NCI-H226 (cell line): ENCODE data around the gene C20orf96.
"Not testable (repeated sequence)": the region's sequence is repeated elsewhere in the genome, so short reads cannot be mapped to it uniquely, and the experiment has no call there.

Experiments
- DNase-seq: peaks from one replicate; pipeline ENCODE4 v3.0.0-alpha.2; 2015

The C20orf96 gene

DNA sequence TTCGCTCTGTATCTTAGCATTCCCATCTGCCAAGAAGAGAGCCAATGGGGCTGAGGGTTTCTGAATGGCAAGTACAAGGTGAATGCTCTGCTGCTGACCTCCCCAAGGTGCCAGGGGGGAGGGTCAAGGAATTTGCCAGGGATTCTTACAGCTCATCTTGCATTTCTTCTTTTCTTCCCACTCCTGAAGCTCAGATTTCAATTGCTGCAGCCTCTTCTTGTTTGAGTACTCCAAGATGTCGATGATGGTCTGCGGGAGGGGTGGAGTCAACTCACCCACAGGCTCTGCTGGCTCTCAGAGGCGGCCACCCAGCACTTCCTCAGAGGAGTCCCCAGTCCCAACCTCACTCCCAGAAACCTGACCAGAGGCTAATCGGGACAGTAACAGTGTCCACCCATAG, 12.4 kb downstream of the C20orf96 start:
- DNase-seq = no peak

DNA sequence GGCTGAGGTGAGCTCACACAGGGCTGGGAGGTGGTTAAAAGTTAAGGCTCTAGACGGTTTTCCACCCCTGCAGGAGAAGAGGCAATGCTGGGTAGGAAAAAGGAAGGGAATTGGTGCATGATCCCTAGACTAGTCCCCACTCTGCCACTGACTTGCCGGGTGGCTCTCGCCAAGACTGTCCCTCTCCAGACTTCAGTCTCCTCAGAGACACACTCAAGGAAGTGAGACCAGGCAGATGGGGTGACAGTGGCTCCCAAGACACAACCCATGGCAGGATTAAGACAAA, 13.1 kb downstream of the C20orf96 start:
- DNase-seq = no peak

DNA sequence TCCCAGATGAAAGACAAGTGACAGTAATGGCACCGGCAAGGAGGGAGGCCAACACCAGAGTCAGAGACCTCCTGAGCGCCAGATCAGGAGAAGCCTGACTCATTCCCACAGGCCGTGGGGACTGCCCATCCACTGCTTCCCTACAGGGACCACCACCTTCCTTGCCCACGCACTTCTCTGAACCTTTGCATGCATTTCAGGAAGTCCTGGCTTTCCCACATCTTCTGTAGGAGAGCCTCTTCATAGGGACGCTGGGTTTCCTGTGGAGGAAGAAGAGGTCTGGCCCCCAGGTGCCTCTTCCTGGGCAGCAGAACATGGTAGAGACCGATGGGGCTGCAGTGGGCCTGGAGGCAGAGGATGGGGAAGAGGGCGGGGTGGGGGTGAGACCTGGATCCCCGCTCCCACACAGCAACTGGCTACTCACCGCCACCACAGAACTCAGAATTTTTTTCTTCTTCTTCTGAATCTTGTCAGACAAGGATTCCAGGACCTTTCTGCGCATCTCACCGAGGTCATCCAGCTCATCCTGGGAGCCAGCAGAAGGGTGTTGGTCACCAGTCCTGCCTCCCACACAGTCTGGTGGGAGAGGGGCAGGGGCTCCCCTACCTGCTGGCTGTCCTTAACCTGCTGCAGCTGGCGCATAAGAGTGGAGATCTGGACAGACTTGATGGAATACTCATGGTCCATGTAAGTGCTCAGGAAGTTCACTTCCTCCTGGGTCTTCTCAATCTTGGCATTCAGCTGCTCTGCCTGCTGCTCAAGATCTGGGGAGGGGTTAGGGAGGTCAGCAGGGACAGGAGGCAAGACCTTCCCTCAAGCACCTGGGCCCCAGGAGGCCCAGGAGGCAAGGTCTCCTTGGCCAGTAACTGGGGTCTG, 13.7 kb downstream of the C20orf96 start:
- DNase-seq = no peak

DNA sequence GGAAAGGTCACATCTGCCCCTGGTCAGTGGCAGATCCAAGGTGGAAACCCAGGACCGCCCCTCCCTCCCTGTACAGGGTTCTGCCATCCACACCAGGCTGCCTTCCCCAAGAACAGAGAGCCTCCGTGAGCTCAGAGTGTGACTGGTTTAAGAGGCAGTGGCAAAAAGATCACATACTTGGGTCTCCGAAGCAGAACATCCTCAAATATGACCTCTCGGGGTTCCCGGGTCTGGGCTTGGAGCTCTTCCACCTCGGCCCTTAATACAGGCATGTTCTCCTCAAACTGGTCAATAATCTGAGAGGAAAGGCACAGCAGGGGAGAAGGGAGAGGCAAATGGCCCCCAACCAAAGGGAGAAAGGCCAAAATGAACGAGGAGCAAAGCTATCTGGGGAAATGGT, 14.8 kb downstream of the C20orf96 start:
- DNase-seq = no peak

DNA sequence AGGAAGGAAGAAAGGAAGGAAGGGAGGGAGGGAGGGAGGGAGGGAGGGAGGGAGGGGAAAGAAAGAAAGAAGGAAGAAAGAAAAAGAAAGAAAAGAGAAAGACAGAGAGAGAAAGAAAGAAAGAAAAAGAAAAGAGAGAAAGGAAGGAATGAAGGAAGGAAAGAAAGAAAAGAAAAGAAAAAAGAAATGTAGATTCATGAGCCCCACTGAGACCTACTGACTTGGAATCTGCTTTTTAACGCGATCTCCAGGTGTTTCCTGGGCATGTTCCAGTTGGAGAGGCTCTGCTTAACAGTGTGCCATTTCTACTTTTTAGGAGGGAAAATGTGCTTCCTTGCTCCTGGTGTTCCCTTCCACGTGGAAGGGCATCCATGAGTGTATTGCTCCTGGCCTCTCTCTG, 16.7 kb downstream of the C20orf96 start:
- DNase-seq = no peak

DNA sequence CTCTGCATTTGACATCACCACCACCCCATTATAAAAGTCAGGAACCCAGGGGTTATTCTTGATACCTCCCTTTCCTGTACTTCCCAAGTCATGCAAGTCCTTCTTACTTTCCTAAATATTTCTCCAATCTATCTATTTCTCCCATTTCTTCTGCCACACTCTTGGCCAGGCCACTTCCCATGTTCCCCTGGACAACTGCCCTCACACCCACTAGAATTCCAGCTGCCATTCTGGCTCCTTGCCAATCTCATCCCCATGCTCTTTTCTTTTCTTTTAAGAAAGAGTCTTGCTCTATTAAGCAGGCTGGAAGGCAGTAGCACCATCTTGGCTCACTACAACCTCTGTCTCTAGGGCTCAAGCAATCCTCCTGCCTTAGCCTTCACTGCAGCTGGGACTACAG, 17.8 kb downstream of the C20orf96 start:
- no peak for DNase-seq

DNA sequence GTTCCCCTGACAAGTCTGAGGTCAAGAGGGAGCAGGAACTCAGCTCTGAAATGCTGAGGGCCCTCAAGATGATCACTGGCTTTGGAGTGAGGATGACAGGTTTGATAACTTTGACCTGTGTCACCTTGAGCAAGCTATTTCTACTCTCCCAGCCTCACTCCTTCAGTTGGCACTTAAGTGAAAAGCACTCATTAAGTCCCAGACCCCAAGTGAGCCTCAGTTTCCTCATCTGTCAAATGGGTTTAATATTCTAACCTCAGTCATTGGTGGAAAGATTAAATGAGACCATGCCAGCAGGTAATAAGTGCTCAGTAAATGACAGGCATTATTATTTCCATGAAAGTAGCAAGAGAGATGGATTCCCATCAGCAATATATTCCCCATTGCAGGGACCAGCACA, 19.0 kb downstream of the C20orf96 start:
- no peak for DNase-seq

DNA sequence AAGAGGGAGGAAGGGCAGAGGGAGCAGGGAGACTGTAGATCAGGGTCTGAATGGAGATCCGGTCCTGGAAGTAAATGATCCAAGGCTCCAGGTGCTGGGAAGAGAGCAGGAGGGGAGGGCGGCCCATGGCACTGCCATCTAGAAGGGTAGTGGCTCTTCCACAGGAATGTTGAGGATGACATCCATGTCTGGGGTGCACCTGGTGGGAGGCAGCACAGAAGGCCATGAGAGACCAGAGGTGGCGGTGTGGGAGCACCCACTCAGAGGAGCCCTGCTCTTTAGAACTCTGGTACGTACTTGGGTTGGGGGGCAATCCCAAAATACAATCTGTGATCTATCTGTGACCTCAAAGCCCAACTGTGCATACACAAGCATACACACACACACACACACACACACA, 19.5 kb downstream of the C20orf96 start:
- no peak for DNase-seq

DNA sequence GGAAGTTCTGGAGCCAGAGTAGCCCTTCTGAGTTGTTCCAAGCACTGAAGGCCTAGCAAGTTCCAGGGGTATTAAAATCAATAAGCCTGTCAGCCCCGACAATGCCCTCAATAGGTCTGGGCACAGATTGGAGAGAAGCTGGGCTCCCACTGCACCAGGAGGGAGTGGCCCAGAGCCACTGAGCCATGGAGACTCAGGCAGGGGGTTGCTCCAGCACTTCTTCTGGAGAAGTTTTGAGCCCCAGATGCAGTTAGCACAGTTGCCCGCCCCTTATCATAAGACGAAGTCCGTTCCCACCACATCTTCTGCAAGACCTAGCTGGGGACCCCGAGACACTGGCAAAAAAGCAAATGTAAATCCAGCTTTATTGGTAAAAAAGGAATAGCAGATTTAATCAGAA, 20.0 kb downstream of the C20orf96 start:
- DNase-seq = no peak

DNA sequence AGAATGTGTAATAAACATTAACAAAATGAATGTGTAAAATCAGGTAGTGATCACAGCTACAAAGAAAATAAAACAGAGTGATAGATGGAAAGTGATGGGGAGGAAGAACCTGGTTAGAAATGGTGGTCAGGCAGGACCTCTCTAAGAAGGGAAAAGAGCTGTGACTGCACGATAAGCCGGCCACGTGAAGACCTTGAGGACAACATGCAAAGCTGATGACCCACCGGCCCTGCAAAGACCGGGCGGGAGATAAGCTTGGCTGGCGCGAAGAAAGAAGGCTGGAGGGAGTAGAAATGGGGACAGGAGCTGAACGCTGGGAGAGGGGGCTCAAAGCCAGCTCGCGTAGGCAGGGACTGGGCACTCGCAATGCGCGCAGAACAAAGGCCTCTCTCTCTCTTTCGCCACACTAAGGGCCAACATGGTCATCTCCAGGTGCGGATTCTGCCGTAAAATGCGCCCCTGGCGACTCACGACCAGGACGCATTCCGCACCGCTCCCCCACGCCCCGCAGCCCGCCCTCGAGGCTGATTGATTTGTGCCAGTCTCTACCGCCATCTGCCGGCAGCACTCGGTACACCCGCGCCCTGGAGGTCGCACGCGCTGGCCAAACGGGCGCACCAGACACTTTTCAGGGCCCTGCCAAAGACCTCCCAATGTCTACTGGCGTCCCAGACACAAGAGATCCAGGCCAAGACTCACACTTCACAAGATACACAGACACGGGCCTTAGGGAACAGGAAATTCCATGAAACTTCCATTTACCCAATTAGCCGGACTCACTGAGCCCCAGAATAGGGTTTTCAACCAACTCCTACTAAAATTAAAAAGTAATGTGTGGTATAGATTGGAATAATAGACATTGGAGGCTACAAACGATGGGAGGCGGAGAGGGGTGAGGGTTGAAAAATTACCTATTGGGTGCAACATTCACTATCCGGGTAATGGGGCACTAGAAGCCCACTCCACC, 23.7 kb downstream of the C20orf96 start:
- peak; percentile 20 for DNase-seq

DNA sequence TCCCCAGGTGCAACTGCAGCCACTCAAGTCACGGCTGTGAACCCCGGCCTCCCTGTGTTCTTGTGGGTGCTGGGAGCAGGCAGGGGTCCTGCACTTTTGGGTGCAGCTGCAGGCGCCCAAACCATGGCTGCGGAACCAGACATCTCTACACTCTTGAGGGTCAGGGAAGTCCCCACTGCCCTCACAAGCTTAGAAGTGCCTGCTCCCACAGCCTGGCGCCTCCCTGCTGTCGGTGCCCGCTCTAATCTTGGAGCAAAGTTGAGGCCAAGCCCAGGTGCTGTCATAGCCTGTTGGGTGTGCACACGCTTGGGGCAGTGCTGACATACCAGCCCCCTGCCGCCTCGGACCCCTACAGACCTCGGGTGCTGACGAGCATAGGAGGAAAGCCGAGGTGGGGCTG, 26.8 kb downstream of the C20orf96 start:
- no peak for DNase-seq

DNA sequence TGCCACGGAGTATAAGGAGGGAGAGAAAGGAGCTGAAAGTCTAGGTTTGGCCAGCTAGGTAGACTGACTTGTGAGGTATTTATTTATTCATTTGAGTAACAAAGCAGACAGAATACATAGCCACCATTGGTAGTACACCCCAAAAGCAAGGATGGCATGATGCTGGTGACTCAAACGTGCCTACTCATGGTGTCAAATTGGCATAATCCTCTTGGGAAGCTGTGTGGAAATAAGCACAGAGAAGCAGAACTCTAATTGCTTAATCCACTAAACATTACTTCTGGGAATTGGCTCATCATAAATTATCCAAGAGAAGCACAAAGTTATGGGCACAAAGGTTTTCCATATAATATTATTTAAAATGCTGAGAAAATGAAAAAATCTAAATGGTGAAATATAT, 30.6 kb downstream of the C20orf96 start:
- no peak for DNase-seq

DNA sequence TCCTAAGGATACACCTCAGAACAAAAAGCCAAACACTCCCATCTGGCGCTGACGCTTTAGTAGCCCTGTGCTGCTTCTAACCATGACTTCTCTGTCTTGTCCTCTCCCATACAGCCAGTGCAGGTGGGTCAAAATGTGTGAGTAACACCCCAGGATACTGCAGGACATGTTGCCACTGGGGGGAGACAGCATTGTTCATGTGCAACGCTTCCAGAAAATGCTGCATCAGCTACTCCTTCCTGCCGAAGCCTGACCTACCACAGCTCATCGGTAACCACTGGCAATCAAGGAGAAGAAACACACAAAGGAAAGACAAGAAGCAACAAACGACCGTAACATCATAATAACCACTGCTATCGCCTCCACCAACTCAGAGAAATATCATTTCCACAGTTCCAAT, 31.6 kb downstream of the C20orf96 start:
- no peak for DNase-seq

DNA sequence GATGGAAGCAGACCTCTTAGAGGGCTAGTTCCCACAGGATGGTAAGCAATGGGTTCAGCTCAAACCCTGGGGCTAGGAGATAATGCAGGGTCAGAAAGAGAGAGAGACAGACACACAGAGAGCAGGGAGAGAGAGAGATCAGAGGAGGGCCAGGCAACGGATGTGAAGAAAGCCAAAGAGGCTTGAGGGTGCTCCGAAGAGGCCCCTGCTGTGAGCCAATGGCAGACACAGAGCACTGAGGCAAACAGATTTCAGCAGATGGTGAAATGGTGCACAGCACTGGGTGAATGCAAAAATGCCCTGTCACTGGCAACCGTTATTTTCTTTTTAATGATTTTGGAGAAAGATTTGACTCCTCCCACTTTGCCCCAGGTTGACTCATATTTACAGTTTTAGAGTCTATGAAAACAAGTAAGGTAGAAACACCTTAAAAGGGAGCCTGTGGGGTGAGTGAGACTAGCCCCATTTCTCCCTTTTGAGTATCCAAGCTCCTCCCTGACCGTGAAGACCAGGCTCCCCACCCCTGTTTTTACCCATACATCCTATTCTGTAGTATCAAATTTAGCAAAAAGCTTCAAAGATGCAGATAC, 32.2 kb downstream of the C20orf96 start:
- DNase-seq = no peak

DNA sequence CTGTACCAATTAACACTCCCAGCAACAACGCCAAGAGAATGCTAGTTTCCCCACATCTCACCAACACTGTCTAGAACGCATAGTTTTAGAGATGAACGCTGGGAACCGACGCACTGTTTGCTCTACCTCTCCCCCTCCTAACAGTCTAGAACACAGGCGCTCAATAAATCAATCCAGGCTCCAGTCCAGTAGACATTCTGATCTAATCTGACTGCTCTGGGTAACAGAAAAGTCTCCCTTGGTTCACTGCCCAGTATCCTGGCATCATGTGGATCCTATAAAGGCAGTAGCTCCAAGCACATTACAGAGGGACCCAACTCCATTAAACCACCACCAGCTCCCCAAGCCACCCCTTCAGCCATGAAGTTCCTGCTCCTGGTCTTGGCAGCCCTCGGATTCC, 33.1 kb downstream of the C20orf96 start, which contains the start of gene DEFB132:
DEFB132 (plus strand) TSS at position 306 of the 400 bp plus-strand sequence; CDS start at position 361, 55 bp downstream.
- DNase-seq = no peak

DNA sequence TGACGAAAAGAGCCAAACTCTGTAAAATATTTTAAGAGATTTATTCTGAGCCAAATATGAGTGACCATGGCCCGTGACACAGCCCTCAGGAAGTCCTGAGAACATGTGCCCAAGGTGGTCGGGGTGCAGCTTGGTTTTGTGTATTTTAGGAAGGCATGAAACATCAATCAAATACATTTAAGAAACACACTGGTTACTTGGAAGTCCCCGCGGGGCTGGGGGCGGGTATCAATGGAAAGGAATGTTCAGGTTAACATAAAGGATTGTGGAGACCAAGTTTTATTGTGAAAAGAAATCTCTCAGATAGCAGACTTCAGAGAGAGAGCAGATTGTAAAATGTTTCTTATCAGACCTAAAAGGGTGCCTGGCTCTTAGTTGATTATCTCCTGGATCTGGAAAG, 37.1 kb downstream of the C20orf96 start:
- not testable (repeated sequence) for DNase-seq

DNA sequence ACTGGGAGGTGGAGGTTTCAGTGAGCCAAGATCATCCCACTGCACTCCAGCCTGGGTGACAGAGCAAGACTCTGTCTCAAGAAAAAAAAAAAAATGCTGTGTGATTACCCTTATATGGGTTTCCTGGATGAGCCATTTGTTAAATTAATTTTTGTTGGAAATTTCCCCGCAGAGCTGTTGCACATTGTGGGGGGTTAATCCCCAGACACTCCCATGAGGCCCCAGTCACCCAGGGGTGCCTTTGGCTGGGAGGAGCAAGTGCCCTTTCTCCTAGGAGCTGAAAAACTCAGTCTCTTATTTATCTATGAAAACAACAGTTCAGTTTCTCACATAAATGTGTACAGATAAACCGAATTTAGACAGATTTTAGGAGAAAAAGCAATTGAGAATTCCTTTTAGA, 37.7 kb downstream of the C20orf96 start:
- DNase-seq = no peak

DNA sequence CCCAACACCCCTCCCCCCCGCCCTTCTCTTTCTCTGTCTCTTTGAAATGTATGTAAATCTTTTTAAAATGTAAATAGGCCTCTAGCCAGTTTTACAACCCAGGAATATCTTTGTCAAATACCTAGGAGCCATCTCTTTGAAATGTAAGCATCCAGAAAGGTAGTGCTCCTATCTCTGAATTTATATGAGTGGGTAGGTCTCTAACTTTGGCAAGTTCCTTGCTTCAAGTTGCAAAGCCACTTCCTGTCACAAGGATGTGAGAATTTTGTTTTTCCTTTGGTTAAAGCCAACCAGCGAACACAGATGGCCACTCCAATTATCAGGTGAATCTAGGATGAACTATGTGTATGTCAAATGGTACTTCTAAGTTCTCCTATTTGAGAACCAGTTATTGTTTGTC, 39.2 kb downstream of the C20orf96 start:
- DNase-seq = no peak

DNA sequence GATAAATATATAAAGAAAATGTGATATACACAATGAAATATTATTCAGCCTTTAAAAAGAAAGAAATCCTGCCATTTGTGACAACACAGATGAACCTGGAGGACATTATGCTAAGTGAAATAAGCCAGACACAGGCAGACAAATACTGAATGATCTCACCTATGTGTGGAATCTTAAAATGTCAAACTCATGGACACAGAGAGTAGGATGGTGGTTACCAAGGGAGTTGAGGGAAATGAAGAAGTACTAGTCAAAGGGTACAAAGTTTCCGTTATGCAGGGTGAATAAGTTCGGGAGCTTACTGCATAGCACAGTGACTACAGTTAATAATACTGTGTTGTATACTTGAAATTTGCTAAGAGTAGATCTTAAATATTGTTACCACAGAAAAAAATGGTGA, 47.6 kb downstream of the C20orf96 start:
- DNase-seq = no peak

DNA sequence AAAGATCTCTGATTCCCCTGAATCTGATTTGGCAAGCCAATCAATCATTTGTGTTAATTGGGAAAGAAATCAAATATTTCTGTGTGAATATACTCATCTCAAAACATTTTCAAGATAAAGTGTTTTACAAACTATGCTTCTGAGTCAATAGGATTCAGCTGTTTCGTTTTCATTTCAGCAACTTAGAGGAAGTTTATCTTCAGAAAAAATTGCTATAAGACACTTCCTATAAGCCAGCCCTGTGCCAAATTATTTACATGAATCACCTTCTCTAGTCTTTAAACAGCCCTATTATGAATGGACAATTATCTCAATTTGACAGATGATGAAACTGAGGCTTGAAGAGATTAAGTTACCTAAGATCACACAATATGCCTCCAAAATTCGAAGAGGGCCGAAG, 52.6 kb downstream of the C20orf96 start:
- DNase-seq = no peak

DNA sequence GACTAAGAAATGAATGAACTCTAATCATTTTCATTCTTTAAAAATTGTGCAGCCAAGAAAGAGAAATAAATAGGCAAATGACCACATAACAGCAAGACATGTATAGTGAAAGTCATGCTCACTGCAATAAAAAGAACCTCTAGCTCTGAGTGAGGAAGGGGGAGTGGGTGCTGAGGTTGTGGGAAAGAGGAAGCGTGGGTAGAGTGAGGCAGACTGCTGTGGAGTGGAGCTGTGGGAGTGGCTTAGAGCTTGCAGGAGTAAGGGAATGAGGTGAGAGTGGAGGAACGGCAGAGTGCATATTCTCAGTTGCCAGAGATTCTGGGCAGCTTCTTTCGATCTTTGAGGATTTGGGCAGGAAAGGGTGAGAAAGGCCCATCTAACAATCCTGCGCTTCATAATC, 53.1 kb downstream of the C20orf96 start:
- no peak for DNase-seq

DNA sequence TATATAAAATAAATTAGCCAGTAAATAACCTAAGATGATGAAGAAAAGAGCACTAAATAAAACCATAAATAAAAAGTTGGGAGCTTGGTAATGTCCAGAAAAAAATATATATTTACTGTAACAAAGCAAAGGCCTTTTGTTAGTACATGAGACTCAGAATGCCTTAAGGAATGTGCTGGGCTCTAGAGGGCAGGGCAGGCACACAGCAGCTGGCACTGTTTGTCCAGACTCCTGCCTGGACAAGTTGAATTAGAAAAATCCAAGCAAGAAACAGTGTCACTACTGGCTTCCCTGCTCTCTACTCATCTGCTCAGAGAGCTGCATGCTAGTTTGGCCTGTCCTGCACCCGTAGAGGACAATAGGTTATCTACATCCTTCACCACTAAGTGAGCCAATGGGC, 54.7 kb downstream of the C20orf96 start:
- DNase-seq = no peak

DNA sequence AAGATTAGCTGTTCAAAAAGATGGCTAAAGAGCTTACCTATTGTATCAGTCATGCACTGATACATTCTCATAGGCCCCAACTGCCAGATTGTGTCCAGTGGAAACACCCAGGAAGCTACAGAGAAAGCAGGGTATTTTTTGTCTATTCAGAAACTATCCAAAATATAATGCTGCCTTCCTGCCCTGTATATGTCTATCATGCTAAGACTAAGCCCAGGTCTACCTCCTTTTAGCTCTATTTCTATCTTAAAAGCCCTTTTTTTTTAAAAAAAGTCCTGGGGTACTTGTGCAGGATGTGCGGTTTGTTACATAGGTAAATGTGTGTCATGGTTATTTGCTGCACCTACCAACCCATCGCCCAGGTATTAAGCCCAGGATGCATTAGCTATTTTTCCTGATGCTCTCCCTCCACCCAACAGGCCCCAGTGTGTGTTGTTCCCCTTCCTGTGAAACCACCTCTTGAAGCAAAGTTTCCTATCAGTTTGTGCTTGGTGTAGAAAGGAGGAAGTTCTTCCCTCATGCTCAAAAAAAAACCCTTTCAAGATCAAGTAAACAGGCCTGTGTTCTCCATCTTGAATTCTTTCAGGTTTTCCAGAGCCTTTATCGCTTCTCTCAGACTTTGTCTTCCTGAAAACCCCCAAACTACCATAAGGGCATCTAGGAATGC, 63.0 kb downstream of the C20orf96 start:
- no peak for DNase-seq
